Measurements from ENCODE around the gene TSPAN32.
"Not testable (repeated sequence)": the region's sequence is repeated elsewhere in the genome, so short reads cannot be mapped to it uniquely, and the experiment has no call there.

Gene TSPAN32

GRCh38 chr11:2363577-2364370 lies 62.0 kb downstream of the TSPAN32 start:
- H3K9me3 Mint-ChIP-seq, result no peaks in the 10 kb centered on the region
- peak overlapping the region; percentile 46 for H3K27ac Mint-ChIP-seq
- H3K4me1 Mint-ChIP-seq, result no peaks in the 10 kb centered on the region
- no peak overlapping the region for H3K4me3 Mint-ChIP-seq
- no peaks in the 10 kb centered on the region for H3K36me3 Mint-ChIP-seq
- ATAC-seq (no peak), DNase-seq (ENCODE audit: low spot score in 2 of 2) (no peak)

GRCh38 chr11:2364386-2364785 lies 62.6 kb downstream of the TSPAN32 start:
- not testable (repeated sequence) for H3K36me3 Mint-ChIP-seq, H3K9me3 Mint-ChIP-seq, ATAC-seq

GRCh38 chr11:2365571-2366210 lies 63.9 kb downstream of the TSPAN32 start:
- Mint-ChIP-seq H3K4me3 (no peak overlapping the region), H3K27ac (no peak overlapping the region), H3K36me3 (no peaks in the 10 kb centered on the region), H3K4me1 (no peaks in the 10 kb centered on the region), H3K9me3 (no peaks in the 10 kb centered on the region)
- no peak for DNase-seq (ENCODE audit: low spot score in 2 of 2)
- no peak for ATAC-seq

More at GRCh38 chr11:2364386-2364785, 62.6 kb downstream of the TSPAN32 start:
- H3K27ac Mint-ChIP-seq; H3K4me3 Mint-ChIP-seq; H3K4me1 Mint-ChIP-seq; DNase-seq (ENCODE audit: low spot score in 2 of 2): not testable (repeated sequence)

GRCh38 chr11:2366276-2366675 lies 64.5 kb downstream of the TSPAN32 start:
- H3K4me1 Mint-ChIP-seq, result no peaks in the 10 kb centered on the region
- H3K4me3 Mint-ChIP-seq, result no peak overlapping the region
- ATAC-seq (no peak), DNase-seq (ENCODE audit: low spot score in 2 of 2) (no peak)
- H3K9me3 Mint-ChIP-seq, result no peaks in the 10 kb centered on the region
- no peak overlapping the region for H3K27ac Mint-ChIP-seq
- no peaks in the 10 kb centered on the region for H3K36me3 Mint-ChIP-seq

- no peak for ATAC-seq
- H3K27ac Mint-ChIP-seq, result no peak overlapping the region
- no peaks in the 10 kb centered on the region for H3K9me3 Mint-ChIP-seq
These were observed 64.9 kb downstream of the TSPAN32 start for GRCh38 chr11:2366733-2367132.

GRCh38 chr11:2367266-2368160 lies 65.7 kb downstream of the TSPAN32 start:
- ATAC-seq (no peak), DNase-seq (ENCODE audit: low spot score in 2 of 2) (no peak)
- Mint-ChIP-seq H3K36me3 (no peaks in the 10 kb centered on the region), H3K4me3 (no peak overlapping the region), H3K27ac (no peak overlapping the region), H3K9me3 (no peaks in the 10 kb centered on the region), H3K4me1 (no peaks in the 10 kb centered on the region)

More at GRCh38 chr11:2366733-2367132, 64.9 kb downstream of the TSPAN32 start:
- no peaks in the 10 kb centered on the region for H3K4me1 Mint-ChIP-seq
- no peak overlapping the region for H3K4me3 Mint-ChIP-seq
- no peaks in the 10 kb centered on the region for H3K36me3 Mint-ChIP-seq
- DNase-seq (ENCODE audit: low spot score in 2 of 2), result no peak

All from stimulated activated effector memory CD8-positive, alpha-beta T cell treated with anti-CD3 and anti-CD28 coated beads, Interleukin-12 subunit alpha, Interleukin-12 subunit beta, amount 100 ng/mL, for 72 hours (primary cell).